Vagina (tissue), 2 donors: ENCODE results near the gene RBM20.

Experiments used
- POLR2A ChIP-seq, 2 donors: fragments of 450-650 bp; IDR thresholded peaks; one replicate each; pipeline ENCODE4 v1.6.1; 2017; ENCODE audit warnings: antibody characterized with exemption in 2 of 2, mild to moderate bottlenecking in 2 of 2, moderate library complexity in 2 of 2
- TF ChIP-seq, protein P1 (sequence below), 3 experiments: fragments of 450-650 bp in 2 of 3; fragments of 200-600 bp in 1 of 3; sonication (generic) in 1 of 3; IDR thresholded peaks; one replicate each; pipeline ENCODE4 v1.5.1; 2017 to 2019; ENCODE audit warnings: antibody characterized with exemption in 3 of 3, mild to moderate bottlenecking in 2 of 3, moderate library complexity in 2 of 3

DNA sequence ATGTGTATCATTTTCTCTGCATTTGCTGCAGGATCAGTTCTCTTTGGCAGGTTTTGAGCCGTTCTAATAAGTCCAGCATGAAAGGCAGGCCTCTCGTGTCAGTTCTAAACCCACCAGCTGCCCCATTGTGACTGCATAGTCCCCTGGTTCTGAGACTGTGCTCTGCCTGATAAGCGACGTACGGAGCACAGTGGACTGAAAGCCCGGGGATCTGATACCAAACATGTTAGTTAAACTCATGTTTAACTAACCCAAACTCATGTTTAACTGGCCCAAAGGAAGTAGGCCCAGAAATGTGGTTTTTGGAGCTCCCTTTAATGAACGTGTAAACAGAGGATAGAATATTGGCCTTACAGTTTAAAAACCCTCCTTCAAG lies 129.5 kb downstream of the RBM20 start:
- TF ChIP-seq, protein P1, sequence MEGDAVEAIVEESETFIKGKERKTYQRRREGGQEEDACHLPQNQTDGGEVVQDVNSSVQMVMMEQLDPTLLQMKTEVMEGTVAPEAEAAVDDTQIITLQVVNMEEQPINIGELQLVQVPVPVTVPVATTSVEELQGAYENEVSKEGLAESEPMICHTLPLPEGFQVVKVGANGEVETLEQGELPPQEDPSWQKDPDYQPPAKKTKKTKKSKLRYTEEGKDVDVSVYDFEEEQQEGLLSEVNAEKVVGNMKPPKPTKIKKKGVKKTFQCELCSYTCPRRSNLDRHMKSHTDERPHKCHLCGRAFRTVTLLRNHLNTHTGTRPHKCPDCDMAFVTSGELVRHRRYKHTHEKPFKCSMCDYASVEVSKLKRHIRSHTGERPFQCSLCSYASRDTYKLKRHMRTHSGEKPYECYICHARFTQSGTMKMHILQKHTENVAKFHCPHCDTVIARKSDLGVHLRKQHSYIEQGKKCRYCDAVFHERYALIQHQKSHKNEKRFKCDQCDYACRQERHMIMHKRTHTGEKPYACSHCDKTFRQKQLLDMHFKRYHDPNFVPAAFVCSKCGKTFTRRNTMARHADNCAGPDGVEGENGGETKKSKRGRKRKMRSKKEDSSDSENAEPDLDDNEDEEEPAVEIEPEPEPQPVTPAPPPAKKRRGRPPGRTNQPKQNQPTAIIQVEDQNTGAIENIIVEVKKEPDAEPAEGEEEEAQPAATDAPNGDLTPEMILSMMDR (IDR thresholded peaks at IDR 0.05) = no peak
- TF ChIP-seq POLR2A (IDR thresholded peaks at IDR 0.05) = no peak
